ENCODE data around the gene PTBP3. TPM values are rescaled to one million over a fixed set of nuclear protein-coding genes. Genes with fewer than 3 reads are reported as not detected.

Gene PTBP3
- total and polyA plus RNA-seq, 2 of the 4 experiments (the other 2 are of a cell fraction) = 8.6 to 15.6 TPM

DNA sequence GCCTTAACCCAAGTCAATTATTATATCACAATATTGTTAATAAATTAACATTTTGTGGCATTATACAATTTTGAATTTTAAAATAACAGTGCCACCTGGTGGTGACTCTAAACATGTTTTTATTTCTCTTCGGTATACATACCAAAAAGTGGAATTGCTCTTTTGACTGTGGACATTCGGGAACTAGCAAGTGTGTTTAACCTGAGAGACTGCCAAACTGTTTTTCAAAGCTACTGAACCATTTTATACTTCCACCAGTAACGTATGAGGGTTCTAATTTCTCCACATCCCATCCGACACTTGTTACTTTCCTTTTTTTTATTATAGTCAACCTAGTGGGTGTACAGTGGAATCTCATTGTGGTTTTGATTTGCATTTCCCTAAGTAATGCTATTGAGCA, 28.2 kb upstream of the PTBP3 start:
- CTCF ChIA-PET = interaction anchor here (0.6 to 3.4 kb wide), 8 partner anchors 18 to 671 kb away, joined by 3 to 21 read pairs (median 4); partner anchors contain the start of gene HSDL2
- DNase-seq (peak; percentile 59), ATAC-seq (ENCODE audit: low read depth) (peak; percentile 63)
- H4K5ac ChIP-seq (ENCODE audit: low read depth, low read length) = no peak overlapping the region
- H3K27ac ChIP-seq (ENCODE audit: insufficient read depth, low read length) = no peak overlapping the region
- H2BK120ac ChIP-seq (ENCODE audit: low read depth, low read length) = no peak overlapping the region
- WGBS, 2 experiments (ENCODE audit: extremely low coverage in 2 of 2, insufficient read length in 1 of 2) = no CpG with 5 or more reads among the region's 4 CpGs
- no peak overlapping the region for H3K23ac ChIP-seq (ENCODE audit: low read depth, low read length)
- H3K27me3 ChIP-seq (ENCODE audit: control insufficient read depth, insufficient read depth, low read length) = no peaks in the 10 kb centered on the region
- no peaks in the 10 kb centered on the region for H3K9me1 ChIP-seq (ENCODE audit: insufficient read depth, low read length)
- H3K9ac ChIP-seq (ENCODE audit: low read depth, low read length) = no peak overlapping the region
- H2AK5ac ChIP-seq (ENCODE audit: low read depth, low read length) = no peak overlapping the region
- no peak overlapping the region for H4K91ac ChIP-seq (ENCODE audit: insufficient read depth, low read depth, low read length)
- H4K8ac ChIP-seq (ENCODE audit: low read depth in 2 of 2, low read length in 2 of 2) = no peak overlapping the region
- H2AFZ ChIP-seq (replicated peaks; ENCODE audit: low read length, poor library complexity) = no peak overlapping the region
- H2BK20ac ChIP-seq (ENCODE audit: low read depth, low read length) = no peak overlapping the region
- in situ Hi-C loops (cut with MboI; ENCODE audit: low sequenced_read_pairs) (loop anchor here (5.0 kb wide), 2 partner anchors 269 to 599 kb away; no protein-coding TSS in a partner anchor), intact Hi-C loops (cut with micrococcal nuclease) (loop anchor here (1.0 to 2.0 kb wide), 2 partner anchors 264 to 601 kb away; no protein-coding TSS in a partner anchor), dilution Hi-C loops (cut with HindIII; ENCODE audit: low sequenced_read_pairs, unreplicated experiment) (no loop called here)
- no peak overlapping the region for H3K4me3 ChIP-seq (ENCODE audit: insufficient read depth, low read depth, low read length)
- H3K36me3 ChIP-seq (ENCODE audit: control insufficient read depth, insufficient read depth, low read length) = no peaks in the 10 kb centered on the region
- H3K14ac ChIP-seq (replicated peaks; ENCODE audit: low read depth, low read length) = no peak overlapping the region
- H4K20me1 ChIP-seq (ENCODE audit: insufficient read depth, low read length) = no peaks in the 10 kb centered on the region
- H3K18ac ChIP-seq (ENCODE audit: low read depth, low read length) = no peak overlapping the region
- H2BK15ac ChIP-seq (ENCODE audit: low read depth, low read length) = 0 out of 3 replicates have a peak overlapping the region, but pooled peaks have one; percentile 84
- H3K4ac ChIP-seq (ENCODE audit: low read depth, low read length) = no peak overlapping the region
- H3K56ac ChIP-seq (ENCODE audit: extremely low read depth, insufficient read depth, low read length) = no peak overlapping the region; the same call in 1 of the 2 replicates
- no peaks in the 10 kb centered on the region; the same call in 1 of the 2 replicates for H3K4me1 ChIP-seq (ENCODE audit: control insufficient read depth, insufficient read depth, low read length)
- BruUV-seq (replicated peaks) = no TSS peak
- H3K4me2 ChIP-seq (ENCODE audit: low read depth, low read length) = peak overlapping the region; percentile 81; the same call in 1 of the 2 replicates
- H3K79me1 ChIP-seq (ENCODE audit: low read depth in 1 of 2, low read length in 2 of 2) = no peaks in the 10 kb centered on the region
- no peak overlapping the region for H2AK9ac ChIP-seq (replicated peaks; ENCODE audit: low read depth, low read length, poor library complexity)
- POLR2A ChIA-PET (ENCODE audit: unreplicated experiment) = no interaction called here
- TF ChIP-seq SMC3 (IDR thresholded peaks at IDR 0.05; ENCODE audit: low read depth, low read length) (peak; percentile 72), FOS (IDR thresholded peaks at IDR 0.05; ENCODE audit: low read depth, low read length) (no peak), BHLHE40 (IDR thresholded peaks at IDR 0.05; ENCODE audit: low read depth, low read length) (no peak), POLR2A (IDR thresholded peaks at IDR 0.05; ENCODE audit: low read depth, low read length) (no peak), NFE2L2 (IDR thresholded peaks at IDR 0.05; ENCODE audit: low read depth, low read length) (no peak), RAD21 (IDR thresholded peaks at IDR 0.05; ENCODE audit: low read length) (peak; percentile 50), CHD1 (IDR thresholded peaks at IDR 0.05; ENCODE audit: low read depth, low read length) (no peak), MXI1 (IDR thresholded peaks at IDR 0.05; ENCODE audit: borderline replicate concordance, low read depth, low read length) (no peak)
- TF ChIP-seq, protein P1, sequence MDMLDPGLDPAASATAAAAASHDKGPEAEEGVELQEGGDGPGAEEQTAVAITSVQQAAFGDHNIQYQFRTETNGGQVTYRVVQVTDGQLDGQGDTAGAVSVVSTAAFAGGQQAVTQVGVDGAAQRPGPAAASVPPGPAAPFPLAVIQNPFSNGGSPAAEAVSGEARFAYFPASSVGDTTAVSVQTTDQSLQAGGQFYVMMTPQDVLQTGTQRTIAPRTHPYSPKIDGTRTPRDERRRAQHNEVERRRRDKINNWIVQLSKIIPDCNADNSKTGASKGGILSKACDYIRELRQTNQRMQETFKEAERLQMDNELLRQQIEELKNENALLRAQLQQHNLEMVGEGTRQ (IDR thresholded peaks at IDR 0.05; ENCODE audit: low read depth, low read length) = no peak
- TF ChIP-seq, protein P2, sequence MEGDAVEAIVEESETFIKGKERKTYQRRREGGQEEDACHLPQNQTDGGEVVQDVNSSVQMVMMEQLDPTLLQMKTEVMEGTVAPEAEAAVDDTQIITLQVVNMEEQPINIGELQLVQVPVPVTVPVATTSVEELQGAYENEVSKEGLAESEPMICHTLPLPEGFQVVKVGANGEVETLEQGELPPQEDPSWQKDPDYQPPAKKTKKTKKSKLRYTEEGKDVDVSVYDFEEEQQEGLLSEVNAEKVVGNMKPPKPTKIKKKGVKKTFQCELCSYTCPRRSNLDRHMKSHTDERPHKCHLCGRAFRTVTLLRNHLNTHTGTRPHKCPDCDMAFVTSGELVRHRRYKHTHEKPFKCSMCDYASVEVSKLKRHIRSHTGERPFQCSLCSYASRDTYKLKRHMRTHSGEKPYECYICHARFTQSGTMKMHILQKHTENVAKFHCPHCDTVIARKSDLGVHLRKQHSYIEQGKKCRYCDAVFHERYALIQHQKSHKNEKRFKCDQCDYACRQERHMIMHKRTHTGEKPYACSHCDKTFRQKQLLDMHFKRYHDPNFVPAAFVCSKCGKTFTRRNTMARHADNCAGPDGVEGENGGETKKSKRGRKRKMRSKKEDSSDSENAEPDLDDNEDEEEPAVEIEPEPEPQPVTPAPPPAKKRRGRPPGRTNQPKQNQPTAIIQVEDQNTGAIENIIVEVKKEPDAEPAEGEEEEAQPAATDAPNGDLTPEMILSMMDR (conservative IDR thresholded peaks at IDR 0.05; ENCODE audit: low read depth, low read length) = peak; percentile 55
- H2BK5ac ChIP-seq (ENCODE audit: low read depth, low read length, poor library complexity, severe bottlenecking) = no peak overlapping the region
- no peaks in the 10 kb centered on the region for H3K9me3 ChIP-seq (ENCODE audit: control insufficient read depth, insufficient read depth, low read length)

Measured in IMR-90 (cell line).